NB4 (cell line): ENCODE measurements around the gene CYBA.
"Not testable (repeated sequence)": the region's sequence is repeated elsewhere in the genome, so short reads cannot be mapped to it uniquely, and the experiment has no call there.

Experiments
- DNase-seq: peaks from one replicate; pipeline ENCODE4 v3.0.0; 2010; ENCODE audit warnings: low read depth
- H3K4me3 ChIP-seq: one replicate; pipeline ENCODE4 v1.5.1; 2011; ENCODE audit warnings: mild to moderate bottlenecking, low read depth, low read length, moderate library complexity
- CTCF ChIP-seq: IDR thresholded peaks from one replicate; pipeline ENCODE4 v1.5.1; 2012; ENCODE audit warnings: low read depth, low read length
- MAX ChIP-seq: IDR thresholded peaks from 2 replicates; pipeline ENCODE4 v1.6.1; 2011; ENCODE audit warnings: low read depth, low read length
- MYC ChIP-seq: IDR thresholded peaks from 2 replicates; pipeline ENCODE4 v1.6.1; 2011; ENCODE audit warnings: low read depth, low read length
- POLR2A ChIP-seq: IDR thresholded peaks from 2 replicates; pipeline ENCODE4 v1.6.1; 2011; ENCODE audit warnings: mild to moderate bottlenecking; ENCODE audit not compliant: insufficient read length; ENCODE audit errors: extremely low read depth

Gene CYBA

GRCh38 chr16:88676502-88677242 lies 25.8 kb upstream of the CYBA start:
- DNase-seq = no peak
- H3K4me3 ChIP-seq = no peak overlapping the region
- TF ChIP-seq CTCF = no peak

GRCh38 chr16:88673716-88674379 lies 23.0 kb upstream of the CYBA start:
- DNase-seq = no peak
- TF ChIP-seq POLR2A (no peak), MYC (no peak), CTCF (no peak)
- H3K4me3 ChIP-seq = no peak overlapping the region

- TF ChIP-seq POLR2A (no peak), CTCF (peak; percentile 48), MAX (no peak)
- DNase-seq = peak; percentile 52
Measured at GRCh38 chr16:88672776-88673175, 21.9 kb upstream of the CYBA start.

GRCh38 chr16:88671806-88672205 lies 21.0 kb upstream of the CYBA start:
- no peak for DNase-seq
- TF ChIP-seq MYC = no peak
- TF ChIP-seq MAX = no peak
- no peak for TF ChIP-seq POLR2A
- TF ChIP-seq CTCF = no peak
- H3K4me3 ChIP-seq = no peak overlapping the region

More at GRCh38 chr16:88672776-88673175, 21.9 kb upstream of the CYBA start:
- H3K4me3 ChIP-seq = no peak overlapping the region

GRCh38 chr16:88669980-88670379 lies 19.1 kb upstream of the CYBA start:
- DNase-seq = no peak
- no peak overlapping the region for H3K4me3 ChIP-seq
- no peak for TF ChIP-seq MAX
- no peak for TF ChIP-seq MYC
- no peak for TF ChIP-seq POLR2A
- TF ChIP-seq CTCF = no peak

- H3K4me3 ChIP-seq, DNase-seq: not testable (repeated sequence)
Measured at GRCh38 chr16:88669493-88669892, 18.6 kb upstream of the CYBA start.
